ENCODE data around the gene PRKCA. TPM values are rescaled to one million over a fixed set of nuclear protein-coding genes. Genes with fewer than 3 reads are reported as not detected.

PRKCA gene
- total and polyA plus RNA-seq, 10 of the 15 experiments (the other 5 are each of a cell fraction or from before 2014, with no cell fraction given): 0.11 to 14.6 (median 0.72) TPM

DNA sequence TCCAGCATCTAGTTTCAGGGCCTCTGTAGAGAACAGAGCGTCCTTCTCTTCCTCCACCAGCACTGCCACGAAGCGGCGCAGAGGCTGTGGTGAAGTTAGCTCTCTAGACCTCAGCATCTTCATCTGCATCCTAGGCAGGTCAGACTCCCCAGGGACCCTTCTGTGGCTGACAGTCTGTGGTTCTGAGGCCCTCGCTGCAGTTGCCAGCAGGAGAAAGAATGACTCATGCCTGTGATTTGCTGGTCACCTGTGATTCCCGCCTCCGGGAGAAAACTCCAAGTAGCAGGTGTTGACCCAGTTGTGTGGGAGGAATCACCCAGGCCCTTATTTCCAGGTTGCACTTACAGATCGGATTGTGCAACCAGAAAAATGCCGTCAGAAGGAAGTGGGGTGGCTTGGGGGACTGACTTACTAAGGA is 415.2 kb downstream of the PRKCA start (continued):
- TF ChIP-seq ZNF207 (IDR thresholded peaks at IDR 0.05; ENCODE audit: borderline replicate concordance) (no peak), WRNIP1 (IDR thresholded peaks at IDR 0.05; ENCODE audit: borderline replicate concordance, low read depth, low read length) (no peak), RB1 (IDR thresholded peaks at IDR 0.05; ENCODE audit: borderline replicate concordance) (peak; percentile 66; the same call in 1 of the 2 replicates), SUPT20H (IDR thresholded peaks at IDR 0.05; ENCODE audit: borderline replicate concordance, control insufficient read depth, low read depth, low read length) (no peak), ZNF384 (IDR thresholded peaks at IDR 0.05; ENCODE audit: borderline replicate concordance, low read depth, low read length) (0 out of 2 replicates have a peak, but pooled peaks have one; percentile 10), POLR2A (IDR thresholded peaks at IDR 0.05; ENCODE audit: low read depth, low read length) (no peak), KLF5 (IDR thresholded peaks at IDR 0.05; ENCODE audit: partially characterized antibody) (no peak), CREM (IDR thresholded peaks at IDR 0.05; ENCODE audit: low read depth) (peak; percentile 42; the same call in 1 of the 2 replicates), EP300 (IDR thresholded peaks at IDR 0.05; ENCODE audit: borderline replicate concordance in 1 of 2, control insufficient read depth in 1 of 2, low read depth in 2 of 2, low read length in 2 of 2) (peak; percentile 72 to 88; a peak in 3 of 4 replicates), SIX5 (IDR thresholded peaks at IDR 0.05; ENCODE audit: low read depth, low read length, severe bottlenecking) (no peak), IKZF1 (conservative IDR thresholded peaks at IDR 0.05) (peak; percentile 99), CEBPB (IDR thresholded peaks at IDR 0.05; ENCODE audit: borderline replicate concordance in 1 of 2, low read depth in 2 of 2, low read length in 2 of 2) (no peak), POLR2AphosphoS5 (IDR thresholded peaks at IDR 0.05; ENCODE audit: low read length) (no peak), KDM1A (IDR thresholded peaks at IDR 0.05; ENCODE audit: borderline replicate concordance) (no peak), SMC3 (IDR thresholded peaks at IDR 0.05; ENCODE audit: borderline replicate concordance, low read length) (peak; percentile 23; the same call in 1 of the 2 replicates), SRF (IDR thresholded peaks at IDR 0.05; ENCODE audit: low read depth in 2 of 2, low read length in 2 of 2) (peak in 1 of 2 experiments; percentile 30; a peak in 1 of 4 replicates), CHD1 (IDR thresholded peaks at IDR 0.05; ENCODE audit: low read depth, low read length) (no peak), ATF7 (IDR thresholded peaks at IDR 0.05; ENCODE audit: low read depth) (peak; percentile 75)
- TF ChIP-seq, protein P1, sequence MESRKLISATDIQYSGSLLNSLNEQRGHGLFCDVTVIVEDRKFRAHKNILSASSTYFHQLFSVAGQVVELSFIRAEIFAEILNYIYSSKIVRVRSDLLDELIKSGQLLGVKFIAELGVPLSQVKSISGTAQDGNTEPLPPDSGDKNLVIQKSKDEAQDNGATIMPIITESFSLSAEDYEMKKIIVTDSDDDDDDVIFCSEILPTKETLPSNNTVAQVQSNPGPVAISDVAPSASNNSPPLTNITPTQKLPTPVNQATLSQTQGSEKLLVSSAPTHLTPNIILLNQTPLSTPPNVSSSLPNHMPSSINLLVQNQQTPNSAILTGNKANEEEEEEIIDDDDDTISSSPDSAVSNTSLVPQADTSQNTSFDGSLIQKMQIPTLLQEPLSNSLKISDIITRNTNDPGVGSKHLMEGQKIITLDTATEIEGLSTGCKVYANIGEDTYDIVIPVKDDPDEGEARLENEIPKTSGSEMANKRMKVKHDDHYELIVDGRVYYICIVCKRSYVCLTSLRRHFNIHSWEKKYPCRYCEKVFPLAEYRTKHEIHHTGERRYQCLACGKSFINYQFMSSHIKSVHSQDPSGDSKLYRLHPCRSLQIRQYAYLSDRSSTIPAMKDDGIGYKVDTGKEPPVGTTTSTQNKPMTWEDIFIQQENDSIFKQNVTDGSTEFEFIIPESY (IDR thresholded peaks at IDR 0.05): no peak
- TF ChIP-seq, protein P2, sequence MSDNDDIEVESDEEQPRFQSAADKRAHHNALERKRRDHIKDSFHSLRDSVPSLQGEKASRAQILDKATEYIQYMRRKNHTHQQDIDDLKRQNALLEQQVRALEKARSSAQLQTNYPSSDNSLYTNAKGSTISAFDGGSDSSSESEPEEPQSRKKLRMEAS (IDR thresholded peaks at IDR 0.05; ENCODE audit: low read depth, low read length): no peak
- TF ChIP-seq, protein P3, sequence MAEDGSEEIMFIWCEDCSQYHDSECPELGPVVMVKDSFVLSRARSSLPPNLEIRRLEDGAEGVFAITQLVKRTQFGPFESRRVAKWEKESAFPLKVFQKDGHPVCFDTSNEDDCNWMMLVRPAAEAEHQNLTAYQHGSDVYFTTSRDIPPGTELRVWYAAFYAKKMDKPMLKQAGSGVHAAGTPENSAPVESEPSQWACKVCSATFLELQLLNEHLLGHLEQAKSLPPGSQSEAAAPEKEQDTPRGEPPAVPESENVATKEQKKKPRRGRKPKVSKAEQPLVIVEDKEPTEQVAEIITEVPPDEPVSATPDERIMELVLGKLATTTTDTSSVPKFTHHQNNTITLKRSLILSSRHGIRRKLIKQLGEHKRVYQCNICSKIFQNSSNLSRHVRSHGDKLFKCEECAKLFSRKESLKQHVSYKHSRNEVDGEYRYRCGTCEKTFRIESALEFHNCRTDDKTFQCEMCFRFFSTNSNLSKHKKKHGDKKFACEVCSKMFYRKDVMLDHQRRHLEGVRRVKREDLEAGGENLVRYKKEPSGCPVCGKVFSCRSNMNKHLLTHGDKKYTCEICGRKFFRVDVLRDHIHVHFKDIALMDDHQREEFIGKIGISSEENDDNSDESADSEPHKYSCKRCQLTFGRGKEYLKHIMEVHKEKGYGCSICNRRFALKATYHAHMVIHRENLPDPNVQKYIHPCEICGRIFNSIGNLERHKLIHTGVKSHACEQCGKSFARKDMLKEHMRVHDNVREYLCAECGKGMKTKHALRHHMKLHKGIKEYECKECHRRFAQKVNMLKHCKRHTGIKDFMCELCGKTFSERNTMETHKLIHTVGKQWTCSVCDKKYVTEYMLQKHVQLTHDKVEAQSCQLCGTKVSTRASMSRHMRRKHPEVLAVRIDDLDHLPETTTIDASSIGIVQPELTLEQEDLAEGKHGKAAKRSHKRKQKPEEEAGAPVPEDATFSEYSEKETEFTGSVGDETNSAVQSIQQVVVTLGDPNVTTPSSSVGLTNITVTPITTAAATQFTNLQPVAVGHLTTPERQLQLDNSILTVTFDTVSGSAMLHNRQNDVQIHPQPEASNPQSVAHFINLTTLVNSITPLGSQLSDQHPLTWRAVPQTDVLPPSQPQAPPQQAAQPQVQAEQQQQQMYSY (CRISPR knock-in tag; IDR thresholded peaks at IDR 0.05): no peak
- TF ChIP-seq, protein P4, sequence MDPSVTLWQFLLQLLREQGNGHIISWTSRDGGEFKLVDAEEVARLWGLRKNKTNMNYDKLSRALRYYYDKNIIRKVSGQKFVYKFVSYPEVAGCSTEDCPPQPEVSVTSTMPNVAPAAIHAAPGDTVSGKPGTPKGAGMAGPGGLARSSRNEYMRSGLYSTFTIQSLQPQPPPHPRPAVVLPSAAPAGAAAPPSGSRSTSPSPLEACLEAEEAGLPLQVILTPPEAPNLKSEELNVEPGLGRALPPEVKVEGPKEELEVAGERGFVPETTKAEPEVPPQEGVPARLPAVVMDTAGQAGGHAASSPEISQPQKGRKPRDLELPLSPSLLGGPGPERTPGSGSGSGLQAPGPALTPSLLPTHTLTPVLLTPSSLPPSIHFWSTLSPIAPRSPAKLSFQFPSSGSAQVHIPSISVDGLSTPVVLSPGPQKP (IDR thresholded peaks at IDR 0.05; ENCODE audit: low read depth, low read length): no peak

Data from GM12878 (cell line).